ENCODE measurements around the gene NDUFS8. TPM values are rescaled to one million over a fixed set of nuclear protein-coding genes. Genes with fewer than 3 reads are reported as not detected.
A peak's percentile ranks its signal among the peaks of the same experiment; 100 is the strongest.

The NDUFS8 gene
- total RNA-seq, 1 experiment from 2014 or later = 167 TPM

DNA sequence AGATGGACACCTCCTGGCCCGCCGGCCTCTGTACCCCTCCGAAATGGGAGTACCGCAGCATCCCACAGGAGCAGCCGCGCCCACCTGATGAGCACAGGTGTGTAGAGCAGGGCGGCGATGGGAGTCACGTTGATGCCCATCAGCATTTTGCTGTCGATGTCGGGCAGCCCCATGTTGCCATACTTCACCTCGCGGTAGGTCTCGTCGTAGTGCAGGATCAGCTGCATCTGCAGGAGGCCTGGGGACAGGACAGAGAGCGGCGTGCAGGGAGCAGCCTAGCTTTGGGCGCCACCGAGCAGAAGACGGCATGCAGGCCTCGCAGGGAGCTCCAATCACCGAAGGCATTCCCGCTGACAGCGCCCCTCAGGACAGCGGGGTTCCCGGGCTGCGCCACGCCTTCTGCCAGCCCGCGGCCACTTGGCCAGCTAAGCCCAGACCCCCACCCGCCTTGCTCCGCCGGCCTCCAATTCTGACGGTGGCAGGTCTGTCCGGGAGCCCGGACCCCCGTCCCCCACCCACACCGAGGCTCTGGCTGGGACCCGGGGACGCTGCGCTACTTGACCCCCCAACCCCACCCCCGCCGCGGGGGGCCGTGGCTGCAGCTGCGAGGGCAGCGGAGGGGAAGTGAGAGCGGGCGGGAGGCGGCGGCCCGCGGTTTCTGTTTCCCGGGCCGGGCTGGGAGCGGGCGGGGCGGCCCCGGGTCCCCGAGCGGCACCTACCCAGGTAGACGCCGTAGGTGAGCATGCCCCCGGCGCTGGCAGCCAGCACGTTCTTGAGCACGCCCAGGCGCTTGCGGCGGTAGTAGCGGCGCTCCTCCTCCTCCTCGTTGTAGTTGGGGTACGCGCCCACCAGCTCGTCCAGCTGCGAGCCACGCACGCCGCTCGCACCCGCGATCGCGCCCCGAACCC, 27.3 kb upstream of the NDUFS8 start:
- no peak for DNase-seq (ENCODE audit: low spot score)

DNA sequence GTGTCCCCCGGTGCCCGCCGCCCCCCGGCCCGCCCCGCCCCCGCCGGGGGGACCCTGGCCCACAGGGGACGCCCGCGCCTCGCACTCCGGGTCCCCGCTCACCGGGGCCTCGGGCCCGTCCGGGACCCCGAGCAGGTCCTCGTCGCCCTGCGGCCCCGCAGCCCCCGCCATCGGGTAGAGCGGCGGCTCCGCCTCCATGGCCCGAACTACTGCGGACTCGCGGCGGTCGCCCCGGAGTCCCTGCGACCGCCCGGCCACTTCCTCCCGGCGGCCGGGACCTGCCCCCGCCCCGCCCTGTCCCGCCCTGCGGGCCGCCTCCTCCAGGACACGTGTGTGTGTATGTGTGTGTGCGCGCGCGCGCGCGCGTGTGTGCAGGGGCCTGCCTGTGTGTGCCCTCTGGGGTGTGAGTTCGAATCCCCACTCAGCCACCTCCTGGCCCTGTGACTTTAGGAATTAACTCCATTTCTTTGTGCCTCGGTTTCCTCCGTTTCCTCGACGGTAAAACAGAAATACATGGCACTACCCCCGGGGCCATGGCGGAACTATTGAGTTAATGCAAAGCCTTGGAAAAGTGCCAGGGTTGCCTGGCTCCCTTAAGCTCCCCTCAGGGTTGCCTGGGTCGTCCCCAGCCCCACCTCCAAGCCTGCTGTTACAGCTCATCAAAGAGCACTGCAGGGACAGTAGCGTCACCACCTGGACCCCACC, 26.5 kb upstream of the NDUFS8 start, which contains the start of gene UNC93B1:
Gene UNC93B1, minus strand, starts transcription at position 252 of the 705 bp plus-strand sequence. Its CDS starts 54 bp downstream, at position 198.
- DNase-seq (ENCODE audit: low spot score) = peak; percentile 73

GRCh38 chr11:68004551-68005335, 25.7 kb upstream of the NDUFS8 start:
- no peak for DNase-seq (ENCODE audit: low spot score)

DNA sequence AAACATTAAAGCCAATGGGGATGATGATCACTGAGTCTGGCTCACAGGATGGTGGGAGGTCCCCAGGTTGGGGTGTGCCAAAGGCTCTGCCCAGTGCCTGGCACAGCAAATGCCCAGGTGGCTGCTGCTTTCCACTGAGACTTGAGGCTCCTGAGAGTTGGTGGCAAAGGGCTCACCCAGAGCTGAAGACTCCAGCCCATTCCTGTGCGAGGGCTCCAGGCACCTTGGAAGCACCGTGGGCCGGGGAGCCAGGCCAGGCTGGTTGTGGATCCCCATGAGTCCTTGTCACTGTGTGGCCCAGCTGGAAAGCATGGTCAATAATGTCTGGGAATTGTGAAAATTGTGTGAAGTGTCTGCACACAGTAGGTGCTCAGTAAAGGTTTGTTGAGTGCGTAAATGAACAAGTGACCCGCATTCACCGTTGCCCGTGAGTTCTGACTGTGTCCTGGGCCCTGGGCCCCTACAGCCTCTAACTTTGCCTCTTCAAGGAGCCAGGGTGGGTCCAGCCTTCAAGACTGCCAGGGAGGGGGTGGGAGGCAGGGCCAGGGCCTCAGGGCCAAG, 23.8 kb upstream of the NDUFS8 start:
- no peak for DNase-seq (ENCODE audit: low spot score)

DNA sequence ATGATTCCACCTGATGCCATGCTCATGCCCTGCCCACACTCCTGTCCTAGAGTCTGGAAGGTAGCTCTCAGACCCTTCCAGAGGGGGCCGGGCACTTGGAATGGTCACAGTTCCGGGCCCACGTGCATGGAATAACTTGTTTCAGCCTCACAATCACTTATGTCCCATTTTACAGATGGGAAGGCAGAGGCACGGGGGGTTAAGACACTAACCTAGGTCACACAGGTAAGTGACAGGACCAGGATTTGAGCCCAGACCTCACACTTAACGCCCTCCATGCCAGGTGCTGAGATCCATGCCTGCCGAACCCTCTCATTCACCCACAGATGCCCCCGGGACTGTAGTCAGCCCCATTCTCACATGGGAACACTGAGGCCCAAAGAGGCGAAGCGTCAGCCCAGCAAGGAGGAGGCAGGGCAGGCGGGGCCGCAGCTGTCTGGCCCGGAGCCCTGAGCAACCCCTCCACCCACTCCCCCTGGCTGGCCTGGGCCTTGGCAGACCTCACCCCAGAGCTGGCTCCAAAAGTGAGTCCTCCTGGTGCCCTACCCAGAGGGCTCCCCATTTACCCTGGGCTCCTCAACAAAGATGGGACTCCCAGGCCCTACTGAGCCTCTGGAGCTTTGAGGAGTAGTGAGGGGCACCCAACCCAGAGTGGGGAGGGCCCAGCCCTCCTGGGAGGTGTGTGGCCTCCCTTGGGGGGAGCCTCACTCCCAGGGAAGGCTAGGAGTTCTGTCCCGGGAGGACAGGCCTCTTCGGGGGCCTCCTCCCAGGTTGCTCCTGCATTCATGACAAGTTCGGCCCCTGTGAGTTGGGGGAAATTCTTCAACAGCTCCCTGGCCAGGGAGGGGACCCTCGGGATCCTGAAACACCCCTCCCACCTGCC, 22.7 kb upstream of the NDUFS8 start:
- DNase-seq (ENCODE audit: low spot score) = no peak

DNA sequence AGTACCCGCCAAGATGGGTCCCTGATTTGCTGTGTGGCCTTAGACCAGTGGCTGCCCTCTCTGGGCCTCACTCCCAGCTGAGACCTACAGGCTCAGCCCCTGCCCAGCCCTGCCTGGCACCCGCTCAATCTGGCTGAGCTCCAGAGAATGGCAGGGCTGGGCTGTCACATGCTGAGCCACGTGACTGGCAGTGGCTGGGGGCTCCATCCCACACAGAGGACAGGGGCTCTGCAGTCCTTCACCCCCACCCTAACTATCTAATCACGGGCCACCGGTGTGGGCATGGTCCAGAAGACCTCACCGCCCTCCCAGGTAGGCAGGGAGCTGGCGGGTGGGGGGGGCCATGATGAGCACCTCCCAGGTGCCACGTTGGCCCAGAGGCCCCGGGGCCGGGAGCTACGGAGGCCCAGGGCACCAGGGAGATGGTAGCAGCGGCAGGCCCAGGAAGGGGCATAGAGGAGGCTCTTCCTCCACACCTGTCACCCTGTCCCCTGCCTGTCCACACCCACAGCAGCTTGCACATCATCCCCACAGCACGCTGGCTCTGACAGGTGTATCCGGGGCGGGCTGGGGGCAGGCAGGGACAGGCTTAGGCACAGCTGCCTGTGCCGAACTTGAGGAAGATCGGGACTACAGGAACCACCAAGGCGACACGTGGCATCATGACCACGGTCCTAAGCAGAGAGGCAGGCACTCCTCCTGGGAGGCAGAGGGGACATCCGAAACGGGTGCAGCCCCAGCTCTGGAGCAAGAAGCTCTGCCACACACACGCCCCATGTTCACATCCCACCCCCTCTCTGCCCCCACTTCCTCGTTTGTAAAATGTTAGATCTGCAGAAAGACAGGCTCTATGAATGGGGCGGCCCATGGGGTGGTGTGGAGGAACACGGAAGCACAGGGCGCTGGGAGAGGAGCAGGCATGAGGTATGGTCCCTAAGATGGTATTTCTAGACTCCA, 21.8 kb upstream of the NDUFS8 start:
- DNase-seq (ENCODE audit: low spot score) = no peak

DNA sequence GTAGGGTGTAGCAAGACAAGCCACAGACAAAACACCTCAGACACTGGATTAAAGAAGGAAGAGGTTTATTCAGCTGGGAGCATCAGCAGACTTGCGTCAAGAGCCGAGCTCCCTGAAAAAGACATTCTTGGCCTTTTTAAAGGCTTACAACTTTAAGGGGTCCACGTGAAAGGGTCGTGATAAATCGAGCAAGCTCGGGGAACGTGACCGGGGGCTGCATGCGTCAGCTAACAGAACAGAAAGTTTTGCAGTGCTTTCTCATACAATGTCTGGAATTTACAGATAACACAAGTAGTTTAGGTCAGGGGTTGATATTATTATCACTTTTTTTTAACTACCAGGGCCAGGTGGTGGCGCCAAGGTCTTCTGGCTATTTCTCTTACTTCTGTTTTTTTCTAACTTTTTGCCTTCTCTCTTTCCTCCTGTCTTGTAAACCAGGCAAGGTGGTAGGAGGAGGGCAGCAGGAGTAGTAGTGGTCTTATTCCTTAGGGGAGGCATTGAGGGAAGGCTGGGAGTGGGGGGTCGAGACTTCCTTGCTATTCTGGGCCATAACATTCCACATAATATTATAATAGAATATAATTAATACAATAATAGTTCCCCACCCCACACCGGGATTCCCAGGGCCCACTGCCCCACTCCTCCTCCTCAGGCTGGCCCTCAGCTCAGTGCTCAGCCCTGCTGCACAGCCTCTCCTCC, 20.9 kb upstream of the NDUFS8 start:
- peak; percentile 70 for DNase-seq (ENCODE audit: low spot score)

GRCh38 chr11:68010090-68011041, 20.1 kb upstream of the NDUFS8 start, which contains the start of gene ALDH3B1:
Gene ALDH3B1 (plus strand): TSS chr11:68010327. CDS start chr11:68015298, 4,971 bp downstream.
- peak; percentile 91 for DNase-seq (ENCODE audit: low spot score)

DNA sequence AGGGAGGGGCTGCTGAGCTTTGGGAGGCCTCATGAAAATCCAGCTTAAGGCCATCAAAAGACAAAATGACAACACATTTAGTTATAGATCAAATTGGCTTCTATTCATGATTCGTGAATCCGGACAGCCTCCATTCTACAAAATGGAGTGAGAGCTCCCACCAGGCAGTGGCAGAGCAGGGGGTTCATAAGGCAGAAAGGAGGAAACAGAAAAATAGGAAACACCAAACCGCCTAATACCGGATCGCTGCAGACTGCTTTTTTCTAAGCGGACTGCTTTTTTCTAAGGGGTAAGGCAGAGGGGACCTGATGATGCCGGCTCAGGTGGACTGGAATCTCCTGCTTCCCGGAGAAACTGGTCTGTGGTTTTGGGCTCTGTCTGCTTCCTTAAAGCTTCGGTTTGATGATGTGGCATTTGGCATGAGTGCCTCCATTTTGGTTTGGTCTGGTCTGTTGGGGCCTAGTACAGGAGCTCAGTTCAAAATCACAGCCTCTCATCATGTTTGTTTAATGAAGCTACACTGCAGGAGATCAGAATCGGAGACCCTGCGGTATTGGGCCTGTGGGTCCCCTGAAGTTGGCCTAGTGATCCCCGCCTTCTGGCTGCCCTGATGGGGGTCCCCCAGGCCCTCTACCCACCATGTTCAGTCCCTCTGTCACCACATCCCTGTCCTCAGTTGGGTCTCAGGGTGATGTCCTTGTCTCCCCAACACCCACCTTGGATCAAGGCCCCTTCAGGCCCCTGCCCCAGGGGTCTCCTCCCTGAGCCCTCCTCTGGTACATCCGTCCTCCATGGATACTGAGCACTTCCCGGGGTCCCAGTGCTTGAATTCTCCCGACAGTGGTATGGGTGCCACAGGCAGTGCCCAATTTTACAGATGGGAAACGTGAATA, 19.2 kb upstream of the NDUFS8 start:
- no peak for DNase-seq (ENCODE audit: low spot score)

DNA sequence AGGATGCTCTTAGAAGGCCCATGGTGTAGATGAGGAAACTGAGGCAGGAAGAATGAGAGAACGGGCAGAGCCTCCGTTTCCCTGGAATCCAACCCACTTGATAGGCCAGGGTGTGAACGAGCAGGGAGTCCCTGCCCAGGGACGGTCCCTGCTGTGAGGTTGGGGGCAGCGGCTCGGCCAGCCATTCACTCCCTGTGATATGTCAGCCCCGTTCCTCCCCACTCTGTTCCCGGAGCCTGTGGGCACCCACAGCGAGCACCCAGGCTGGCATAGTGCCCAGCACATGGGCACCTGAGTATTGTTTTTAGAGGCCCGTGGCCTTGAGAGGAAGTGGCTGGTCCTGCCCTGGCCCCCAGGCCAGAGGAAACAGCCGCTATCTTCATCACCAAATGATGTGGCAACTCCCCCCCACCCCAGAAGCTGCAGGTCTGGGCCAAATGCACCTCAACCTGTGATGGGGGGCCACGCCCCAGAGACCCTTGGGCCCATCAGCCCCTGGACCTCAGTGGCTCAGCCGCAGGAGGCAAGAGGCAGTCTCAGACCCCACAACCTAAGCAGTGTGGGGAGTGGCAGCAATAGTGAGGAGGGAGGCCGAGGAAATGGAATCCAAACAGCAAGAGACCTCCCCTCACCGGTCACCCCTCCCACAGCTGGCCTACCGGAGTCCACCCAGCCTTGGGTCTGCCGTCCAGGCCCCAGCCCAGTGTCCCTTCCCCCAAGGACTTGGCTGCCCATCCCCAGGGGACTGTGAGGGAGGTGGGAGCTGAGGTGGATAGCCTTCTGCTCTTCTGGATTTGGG, 18.2 kb upstream of the NDUFS8 start:
- no peak for DNase-seq (ENCODE audit: low spot score)

- DNase-seq (ENCODE audit: low spot score) = peak; percentile 97
These were observed 17.5 kb upstream of the NDUFS8 start for GRCh38 chr11:68012843-68013610.

- no peak for DNase-seq (ENCODE audit: low spot score)
These were observed 16.8 kb upstream of the NDUFS8 start for GRCh38 chr11:68013611-68014156.

DNA sequence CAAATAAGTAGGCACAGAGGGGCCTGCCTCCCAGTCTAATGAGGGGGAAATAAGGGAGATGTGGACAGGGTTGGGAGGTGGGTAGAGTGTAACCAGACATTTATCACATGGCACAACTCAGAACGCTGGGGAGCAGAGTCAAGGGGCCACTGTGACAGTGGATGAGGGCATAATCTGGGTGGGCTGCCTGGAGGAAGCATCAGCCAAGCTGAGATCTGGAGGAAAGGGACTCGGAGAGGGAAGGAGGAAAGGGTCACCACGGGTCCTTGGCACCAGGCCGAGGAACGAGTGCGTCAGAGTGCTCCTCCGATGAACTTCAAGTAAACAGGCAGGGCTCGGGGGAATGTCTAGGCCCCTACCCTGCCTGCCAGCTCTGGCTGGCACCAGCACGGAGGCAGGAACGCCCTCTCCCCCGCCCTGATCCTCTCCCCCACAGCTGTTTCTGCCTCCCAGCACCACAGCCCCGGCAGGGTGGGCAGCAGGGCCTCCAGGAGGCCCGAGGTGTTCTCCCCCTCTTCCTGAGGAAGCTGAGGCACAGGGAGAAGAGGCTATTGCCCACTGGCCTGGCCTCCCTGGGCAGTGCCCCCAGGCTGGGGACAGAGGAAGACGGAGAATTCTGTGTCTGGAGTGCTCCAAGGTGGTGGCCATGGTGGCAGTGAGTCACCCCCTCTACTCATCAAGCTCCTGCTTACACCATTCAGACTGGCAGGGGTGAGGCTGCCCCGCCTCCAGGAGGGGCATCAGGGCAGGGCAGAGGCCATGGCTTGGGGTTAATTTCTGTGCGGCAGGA, 16.1 kb upstream of the NDUFS8 start:
- DNase-seq (ENCODE audit: low spot score) = peak; percentile 98

DNA sequence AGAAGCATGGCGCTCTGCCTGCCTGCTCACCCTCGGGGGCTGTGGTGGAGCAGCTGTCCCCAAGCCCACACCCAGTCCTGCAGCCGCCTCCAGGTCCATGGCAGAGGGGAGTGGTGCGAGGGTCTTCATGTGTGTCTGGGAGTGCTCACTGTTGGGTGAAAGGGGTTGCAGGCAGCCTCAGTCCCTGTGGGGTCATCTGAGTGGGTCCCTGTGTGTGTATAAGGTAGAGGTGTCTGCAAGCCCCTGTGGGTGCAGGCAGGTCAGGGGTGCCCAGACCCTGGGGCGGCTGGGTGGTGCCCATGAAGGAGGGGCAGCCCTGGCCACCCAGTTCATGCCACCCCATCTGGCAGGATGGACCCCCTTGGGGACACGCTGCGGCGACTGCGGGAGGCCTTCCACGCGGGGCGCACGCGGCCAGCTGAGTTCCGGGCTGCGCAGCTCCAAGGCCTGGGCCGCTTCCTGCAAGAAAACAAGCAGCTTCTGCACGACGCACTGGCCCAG, 15.5 kb upstream of the NDUFS8 start:
- no peak for DNase-seq (ENCODE audit: low spot score)
